K562 (cell line): ENCODE results near the gene SLC7A4.

ENCODE experiments used
- BCLAF1 ChIP-seq, 2 experiments: fragments of 450-650 bp in 1 of 2; IDR thresholded peaks; 2 replicates each; pipeline ENCODE4 v1.6.1; 2011 to 2017; ENCODE audit warnings: low read depth in 2 of 2, antibody characterized with exemption in 1 of 2, borderline replicate concordance in 1 of 2, low read length in 1 of 2, mild to moderate bottlenecking in 1 of 2, mixed read lengths in 1 of 2; ENCODE audit not compliant: control insufficient read depth in 1 of 2
- CREB5 ChIP-seq: fragments of 250-450 bp; sonication (Bioruptor Pico); IDR thresholded peaks from 2 replicates; pipeline ENCODE4 v1.5.0; 2020; ENCODE audit warnings: mild to moderate bottlenecking
- CTCF ChIP-seq, 3 experiments: IDR thresholded peaks in 2 of 3; conservative IDR thresholded peaks in 1 of 3; 2 replicates each; pipeline ENCODE4 v1.5.1; 2011 to 2012; ENCODE audit warnings: low read length in 3 of 3, mild to moderate bottlenecking in 3 of 3, control low read depth in 2 of 3, improper control_type of control experiment in 1 of 3, inconsistent platforms in 1 of 3, low read depth in 1 of 3, mixed read lengths in 1 of 3, moderate library complexity in 1 of 3; ENCODE audit not compliant: insufficient read depth in 2 of 3
- MAZ ChIP-seq, 2 experiments: fragments of 450-650 bp in 1 of 2; sonication (generic) in 1 of 2; formaldehyde crosslinking; IDR thresholded peaks in 1 of 2; conservative IDR thresholded peaks in 1 of 2; 2 replicates each; pipeline versions ENCODE4 v1.4.0 to v1.5.0; 2020; ENCODE audit warnings: mild to moderate bottlenecking in 1 of 2, missing genetic modification reagents in 1 of 2
- POLR2AphosphoS5 ChIP-seq: IDR thresholded peaks from 2 replicates; pipeline ENCODE4 v1.6.1; 2011; ENCODE audit warnings: mild to moderate bottlenecking, low read depth, low read length, moderate library complexity; ENCODE audit not compliant: control insufficient read depth, insufficient read depth
- RCOR1 ChIP-seq, 2 experiments: IDR thresholded peaks; 2 replicates each; pipeline ENCODE4 v1.6.1; 2012; ENCODE audit warnings: low read depth in 2 of 2, low read length in 2 of 2, borderline replicate concordance in 1 of 2, improper control_type of control experiment in 1 of 2
- REST ChIP-seq, 2 experiments: fragments of 450-650 bp; formaldehyde crosslinking in 1 of 2; IDR thresholded peaks; 2 replicates each; pipeline versions ENCODE4 v1.4.0 to v1.6.1; 2014 to 2020; ENCODE audit warnings: mild to moderate bottlenecking in 2 of 2, borderline replicate concordance in 1 of 2, low read depth in 1 of 2
- USF1 ChIP-seq: sonication (generic); formaldehyde crosslinking; IDR thresholded peaks from 2 replicates; pipeline ENCODE4 v1.9.0; 2022; ENCODE audit warnings: mild to moderate bottlenecking, missing genetic modification reagents

- no peak for TF ChIP-seq POLR2AphosphoS5
- TF ChIP-seq CTCF (IDR thresholded peaks at IDR 0.05 in 2 of 3, conservative IDR thresholded peaks at IDR 0.05 in 1 of 3; ENCODE audit: insufficient read depth in 2 of 3, low read depth in 1 of 3, low read length in 3 of 3), result peak in 2 of 3 experiments; percentile 1 to 7; a peak in 1 of 6 replicates
- no peak for TF ChIP-seq BCLAF1 (IDR thresholded peaks at IDR 0.05; ENCODE audit: borderline replicate concordance in 1 of 2, control insufficient read depth in 1 of 2, low read depth in 2 of 2, low read length in 1 of 2)
- TF ChIP-seq MAZ (CRISPR knock-in tag; conservative IDR thresholded peaks at IDR 0.05 in 1 of 2, IDR thresholded peaks at IDR 0.05 in 1 of 2), result peak in 1 of 2 experiments; percentile 99; a peak in 2 of 4 replicates
- TF ChIP-seq RCOR1 (IDR thresholded peaks at IDR 0.05; ENCODE audit: borderline replicate concordance in 1 of 2, low read depth in 2 of 2, low read length in 2 of 2), result peak; percentile 87 to 100; a peak in 3 of 4 replicates
- TF ChIP-seq USF1 (CRISPR knock-in tag), result no peak
- 0 out of 2 replicates have a peak, but pooled peaks have one; percentile 8 for TF ChIP-seq CREB5 (CRISPR knock-in tag)
- TF ChIP-seq REST (IDR thresholded peaks at IDR 0.05; ENCODE audit: borderline replicate concordance), result no peak
- TF ChIP-seq REST (CRISPR knock-in tag; IDR thresholded peaks at IDR 0.05; ENCODE audit: low read depth), result peak; percentile 69
These were observed 17.5 kb downstream of the SLC7A4 start, which contains the start of gene P2RX6 for GRCh38 chr22:21014726-21015465.
